HG03066 (cell line): ENCODE results near the gene TLK2.
"Not testable (repeated sequence)": the region's sequence is repeated elsewhere in the genome, so short reads cannot be mapped to it uniquely, and the experiment has no call there.

Experiments used
- ATAC-seq: cut with Tn5 transposase; IDR thresholded peaks from one replicate; pipeline ENCODE4 v1.9.1; 2021; ENCODE audit warnings: low read depth; ENCODE audit not compliant: unreplicated experiment

Gene TLK2

DNA sequence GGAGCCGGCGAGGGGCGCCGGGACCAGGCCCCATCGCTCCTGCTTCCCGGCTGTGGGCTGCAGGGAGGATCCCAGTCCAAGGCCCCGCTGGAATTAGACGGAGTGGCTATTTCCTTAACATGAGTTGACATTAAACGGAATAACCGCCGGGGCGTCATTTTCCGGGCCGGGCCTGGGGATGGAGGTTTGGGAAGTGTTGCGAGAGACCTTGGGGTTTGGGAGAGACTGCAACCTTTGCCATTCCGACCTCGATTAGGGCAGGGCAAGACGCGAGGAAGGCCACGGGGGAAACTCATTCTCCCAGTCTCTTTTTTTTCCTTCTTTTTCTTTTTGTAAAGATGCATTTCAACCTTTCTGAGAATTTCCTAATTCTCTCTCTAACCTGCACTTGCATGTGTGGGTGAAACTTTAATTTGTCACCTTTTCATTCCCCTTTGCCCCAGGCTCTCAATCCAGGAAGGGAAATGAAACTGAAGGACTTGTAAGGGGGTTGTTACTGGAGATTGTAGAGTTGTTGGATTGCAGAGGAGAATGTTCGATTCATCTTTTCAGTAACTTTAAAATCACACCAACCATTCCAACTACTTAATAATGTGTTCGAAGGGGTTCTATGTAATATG, 1.1 kb downstream of the TLK2 start:
- not testable (repeated sequence) for ATAC-seq

GRCh38 chr17:62482553-62482952, 3.9 kb downstream of the TLK2 start:
- not testable (repeated sequence) for ATAC-seq

GRCh38 chr17:62490990-62491389, 12.4 kb downstream of the TLK2 start:
- not testable (repeated sequence) for ATAC-seq

DNA sequence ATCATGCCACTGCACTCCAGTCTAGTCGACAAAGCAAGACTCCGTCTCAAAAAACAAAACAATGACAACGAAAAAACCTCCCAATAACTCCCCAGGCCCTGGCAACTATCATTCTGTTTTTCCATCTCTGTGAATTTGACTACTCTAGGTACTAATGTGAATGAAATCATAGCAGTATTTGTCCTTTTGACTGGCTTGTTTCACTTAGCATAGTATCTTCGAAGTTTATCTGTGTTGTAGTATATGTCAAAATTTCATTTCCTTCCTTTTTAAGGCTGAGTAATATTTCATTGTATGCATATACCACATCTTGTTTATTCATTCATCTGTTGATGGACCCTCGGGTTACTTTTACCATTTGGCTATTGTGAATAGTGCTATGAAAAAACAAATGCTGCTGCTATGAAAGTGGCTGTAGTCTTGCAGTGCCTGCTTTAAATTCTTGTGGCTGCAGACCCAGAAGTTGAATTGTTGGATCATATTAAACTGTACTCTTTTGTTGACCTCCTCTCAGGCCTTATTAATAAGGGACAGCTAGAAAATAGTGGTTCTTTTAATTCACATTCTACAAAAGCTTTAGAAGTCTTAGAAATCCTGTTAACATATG, 14.5 kb downstream of the TLK2 start:
- not testable (repeated sequence) for ATAC-seq

- not testable (repeated sequence) for ATAC-seq
Measured at GRCh38 chr17:62494073-62494472, 15.4 kb downstream of the TLK2 start.

- not testable (repeated sequence) for ATAC-seq
Measured at GRCh38 chr17:62496344-62496743, 17.7 kb downstream of the TLK2 start.

GRCh38 chr17:62498796-62499195, 20.2 kb downstream of the TLK2 start:
- ATAC-seq: not testable (repeated sequence)

DNA sequence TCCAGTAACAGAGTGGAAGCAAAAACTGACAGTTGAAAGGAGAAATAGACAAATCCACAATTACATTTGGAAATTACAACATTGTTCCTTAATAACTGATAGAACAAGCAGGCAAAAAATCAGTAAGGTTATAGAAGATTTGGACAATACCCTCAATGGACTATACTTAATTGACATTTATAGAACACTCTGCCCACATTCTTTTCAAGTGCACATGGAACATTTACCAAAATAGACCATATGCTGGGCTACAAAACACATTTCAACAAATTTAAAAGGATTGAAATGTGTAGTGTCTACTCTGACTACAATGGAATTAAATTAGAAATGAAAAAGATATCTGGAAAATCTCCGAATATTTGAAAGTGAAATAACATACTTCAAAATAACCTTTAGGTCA, 21.8 kb downstream of the TLK2 start:
- ATAC-seq: not testable (repeated sequence)

DNA sequence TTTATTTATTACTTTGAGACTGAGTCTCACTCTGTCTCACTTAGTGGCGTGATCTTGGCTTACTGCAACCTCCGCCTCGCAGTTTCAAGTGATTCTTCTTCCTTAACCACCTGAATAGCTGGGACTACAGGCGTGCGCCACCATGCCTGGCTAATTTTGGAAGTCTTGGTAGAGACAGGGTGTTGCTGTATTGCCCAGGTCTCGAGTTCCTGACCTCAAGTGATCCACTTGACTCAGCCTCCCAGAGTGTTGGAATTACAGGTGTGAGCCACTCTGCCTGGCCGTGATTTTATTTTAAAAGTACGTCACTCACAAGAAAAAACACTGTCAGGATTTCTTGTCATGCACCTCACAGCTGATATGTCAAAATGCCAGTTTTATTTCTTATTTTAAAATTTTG, 26.2 kb downstream of the TLK2 start:
- ATAC-seq: not testable (repeated sequence)

DNA sequence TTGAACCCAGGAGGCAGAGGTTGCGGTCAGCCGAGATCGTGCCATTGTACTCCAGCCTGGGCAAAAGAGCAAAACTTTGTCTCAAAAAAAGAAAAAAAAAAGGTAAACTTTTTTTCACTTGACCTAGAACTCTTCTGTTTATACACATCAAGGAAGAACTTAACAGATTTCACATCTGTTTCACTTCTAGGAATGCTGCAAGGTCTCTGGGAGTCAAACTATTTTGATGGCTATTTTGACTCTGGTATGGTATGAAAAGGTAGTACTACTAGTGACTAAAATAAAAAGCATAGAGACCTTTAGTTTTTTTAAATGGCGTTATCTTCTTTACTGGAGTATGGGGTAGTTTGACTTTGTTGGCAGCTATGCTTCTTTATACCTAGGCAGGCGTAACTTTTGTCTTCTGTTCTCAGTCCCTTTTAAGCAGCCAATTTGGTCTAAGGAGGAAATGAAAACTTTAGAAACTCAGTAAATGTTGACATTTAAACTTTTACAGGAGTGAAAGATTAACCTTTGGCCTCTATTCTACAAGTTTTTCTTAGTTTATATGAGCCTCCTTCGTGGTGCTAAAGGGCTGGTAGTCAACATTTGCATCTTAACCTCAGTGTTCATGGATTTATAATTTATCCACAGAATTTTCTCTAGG, 28.7 kb downstream of the TLK2 start:
- ATAC-seq: peak; percentile 55

DNA sequence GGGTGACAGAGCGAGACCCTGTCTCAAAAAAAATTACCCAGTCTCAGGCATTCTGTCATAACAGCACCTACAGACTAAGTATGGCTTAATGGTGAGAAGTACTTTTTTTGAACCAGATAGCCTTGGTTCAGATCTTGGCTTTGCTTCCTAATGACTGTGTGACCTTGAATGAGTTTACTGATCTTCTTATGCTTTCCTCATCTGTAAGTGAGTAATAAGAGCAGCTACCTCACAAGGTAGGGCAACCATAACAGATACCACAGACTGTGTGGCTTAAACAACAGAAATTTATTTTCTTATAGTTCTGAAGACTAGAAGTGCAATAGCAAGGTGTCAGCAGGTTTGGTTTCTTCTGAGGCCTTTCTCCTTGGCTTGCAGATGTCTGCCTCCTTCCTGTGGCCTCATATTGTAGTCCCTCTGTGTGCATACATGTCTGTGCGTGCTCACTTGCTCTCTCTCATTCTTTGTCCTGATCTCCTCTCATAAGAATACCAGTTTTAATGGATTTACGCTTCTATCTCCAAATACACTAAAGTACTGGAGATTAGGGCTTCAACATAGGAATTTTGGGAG, 31.7 kb downstream of the TLK2 start:
- ATAC-seq: not testable (repeated sequence)

DNA sequence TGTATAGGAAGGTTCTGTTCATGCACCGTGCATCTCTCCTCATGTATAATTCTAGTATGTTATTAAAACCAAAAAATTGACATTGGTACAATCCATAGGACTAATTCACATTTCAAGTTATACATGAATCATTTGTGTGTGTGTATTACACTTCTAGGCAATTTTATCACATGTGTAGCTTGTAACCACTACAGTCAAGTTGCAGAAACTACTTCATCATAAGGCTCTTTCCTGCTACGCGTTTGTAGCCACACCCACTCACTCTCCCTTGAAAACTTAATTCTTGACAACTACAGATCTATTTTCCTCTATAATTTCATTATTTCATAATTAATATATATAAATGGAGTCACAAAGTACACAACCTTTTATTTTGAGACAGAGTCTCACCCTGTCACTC, 32.4 kb downstream of the TLK2 start:
- ATAC-seq: not testable (repeated sequence)

GRCh38 chr17:62516376-62516775, 37.8 kb downstream of the TLK2 start:
- ATAC-seq: not testable (repeated sequence)

GRCh38 chr17:62521295-62521694, 42.7 kb downstream of the TLK2 start:
- ATAC-seq: not testable (repeated sequence)

DNA sequence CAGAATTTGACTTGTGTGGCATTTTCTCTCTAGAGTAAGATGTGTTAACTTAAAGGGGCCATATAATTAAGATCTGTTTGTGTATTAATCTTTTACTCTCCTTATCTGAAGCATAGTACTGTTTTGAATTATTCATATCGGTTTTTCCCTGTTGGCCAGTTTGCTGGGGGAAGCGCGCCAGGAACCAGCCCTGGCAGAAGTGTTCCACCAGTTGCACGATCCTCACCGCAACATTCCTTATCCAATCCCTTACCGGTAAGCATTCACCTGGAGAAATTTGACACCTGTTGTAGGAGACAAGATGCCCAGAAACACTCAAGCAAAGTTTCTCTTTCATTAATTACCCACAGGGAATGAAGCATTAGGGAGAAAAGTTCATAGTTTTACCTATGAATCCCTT, 45.5 kb downstream of the TLK2 start:
- ATAC-seq: not testable (repeated sequence)

GRCh38 chr17:62525317-62525716, 46.7 kb downstream of the TLK2 start:
- ATAC-seq: not testable (repeated sequence)

DNA sequence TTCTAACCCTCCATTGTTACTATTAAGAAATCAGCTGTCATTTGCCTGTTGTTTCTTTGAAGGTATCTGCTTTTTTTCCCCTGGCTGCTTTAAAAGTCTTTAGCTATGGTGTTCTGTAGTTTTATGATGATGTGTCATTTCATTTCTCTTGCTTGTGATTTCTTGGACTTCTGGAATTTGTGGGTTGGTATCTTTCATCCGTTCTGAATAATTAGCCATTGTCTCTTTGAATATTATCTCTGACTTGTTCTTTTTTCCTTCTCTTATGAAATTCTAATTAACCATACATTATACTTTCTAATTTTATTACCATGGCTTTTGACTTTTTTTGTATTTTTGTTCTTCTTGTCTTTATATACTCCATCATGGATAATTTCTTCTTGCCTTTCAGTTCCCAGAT, 52.3 kb downstream of the TLK2 start:
- ATAC-seq: not testable (repeated sequence)

DNA sequence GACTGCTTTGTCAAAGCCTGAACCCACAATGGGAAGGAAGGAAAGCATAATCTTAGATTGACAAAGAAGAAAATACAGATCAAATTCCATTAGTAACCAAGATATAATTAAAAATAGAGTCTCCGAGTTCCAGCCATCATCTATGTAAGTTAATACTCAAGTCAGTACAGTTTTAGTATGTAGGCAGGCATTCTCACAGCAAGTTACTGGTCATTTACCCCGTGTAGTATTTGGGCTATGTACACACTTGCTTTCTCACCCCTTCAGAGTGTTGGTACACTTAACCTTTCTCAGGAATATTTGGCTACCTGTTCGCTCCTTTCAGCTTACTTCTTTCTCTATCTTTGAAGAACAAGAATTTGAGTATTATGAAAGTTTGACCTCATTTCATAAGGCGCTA, 57.9 kb downstream of the TLK2 start:
- not testable (repeated sequence) for ATAC-seq

DNA sequence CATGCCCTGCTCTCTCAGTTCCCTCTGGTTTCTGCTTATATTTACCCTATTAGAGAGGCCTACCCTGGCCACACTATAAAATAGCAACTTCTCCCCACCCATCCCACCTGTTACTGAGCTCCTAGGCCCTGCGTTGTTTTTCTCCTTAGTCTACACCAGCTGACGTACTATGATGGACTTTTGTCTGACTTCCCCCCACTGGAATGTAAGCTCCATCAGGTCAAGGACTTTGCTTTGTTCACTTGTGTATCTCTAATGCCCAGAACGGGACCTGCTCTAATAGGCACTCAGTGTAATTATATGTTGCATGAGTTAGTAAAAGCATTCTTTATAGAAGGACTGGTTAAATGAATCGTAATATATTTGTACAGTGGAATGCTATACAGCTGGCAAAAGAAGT, 62.4 kb downstream of the TLK2 start:
- not testable (repeated sequence) for ATAC-seq

GRCh38 chr17:62543278-62543775, 64.7 kb downstream of the TLK2 start:
- ATAC-seq: not testable (repeated sequence)

GRCh38 chr17:62546066-62546465, 67.4 kb downstream of the TLK2 start:
- ATAC-seq: not testable (repeated sequence)
